Liver (tissue), 9 donors: ENCODE measurements around the gene CD81. TPM values are rescaled to one million over a fixed set of nuclear protein-coding genes. Genes with fewer than 3 reads are reported as not detected.

ENCODE experiments used
- DNase-seq: peaks from one replicate; pipeline ENCODE4 v3.0.0-alpha.2; 2017; ENCODE audit warnings: low spot score
- H3K27ac ChIP-seq, 2 donors: one replicate each; pipeline ENCODE4 v1.7.0; 2013; ENCODE audit warnings: inconsistent platforms in 2 of 2, low read length in 2 of 2, control low read depth in 1 of 2, low read depth in 1 of 2, mild to moderate bottlenecking in 1 of 2
- H3K27me3 ChIP-seq, 4 donors: one replicate each; pipeline versions ENCODE4 v1.6.1 to v1.7.0; 2013; ENCODE audit warnings: low read length in 3 of 4, inconsistent platforms in 1 of 4, mild to moderate bottlenecking in 1 of 4, moderate library complexity in 1 of 4; ENCODE audit not compliant: control insufficient read depth in 4 of 4, insufficient read depth in 4 of 4
- H3K36me3 ChIP-seq, 4 donors: one replicate each; pipeline versions ENCODE4 v1.6.1 to v1.7.0; 2013; ENCODE audit warnings: low read length in 3 of 4, mild to moderate bottlenecking in 3 of 4, low read depth in 1 of 4, moderate library complexity in 1 of 4; ENCODE audit not compliant: control insufficient read depth in 4 of 4, insufficient read depth in 3 of 4
- H3K4me1 ChIP-seq, 4 donors: one replicate each; pipeline versions ENCODE4 v1.6.1 to v1.7.0; 2013; ENCODE audit warnings: low read length in 3 of 4, mild to moderate bottlenecking in 3 of 4, moderate library complexity in 1 of 4; ENCODE audit not compliant: control insufficient read depth in 4 of 4, insufficient read depth in 4 of 4
- H3K4me3 ChIP-seq, 3 donors: one replicate each; pipeline versions ENCODE4 v1.6.1 to v1.7.0; 2013; ENCODE audit warnings: low read length in 3 of 3, control low read depth in 1 of 3, low read depth in 1 of 3, mild to moderate bottlenecking in 1 of 3
- H3K9ac ChIP-seq, 2 donors: one replicate each; pipeline ENCODE4 v1.7.0; 2013; ENCODE audit warnings: low read length in 2 of 2, mild to moderate bottlenecking in 2 of 2, moderate library complexity in 2 of 2, control low read depth in 1 of 2, low read depth in 1 of 2
- H3K9me3 ChIP-seq, 4 donors: one replicate each; pipeline versions ENCODE4 v1.6.1 to v1.7.0; 2013; ENCODE audit warnings: low read length in 3 of 4; ENCODE audit not compliant: control insufficient read depth in 4 of 4
- EGR1 ChIP-seq, 2 donors: IDR thresholded peaks; 2 replicates each; pipeline ENCODE4 v1.6.1; 2016 to 2018; ENCODE audit warnings: antibody characterized with exemption in 2 of 2, low read depth in 2 of 2
- FOXA1 ChIP-seq: IDR thresholded peaks from 2 replicates; pipeline ENCODE4 v1.6.1; 2016; ENCODE audit warnings: antibody characterized with exemption
- FOXA2 ChIP-seq: IDR thresholded peaks from 2 replicates; pipeline ENCODE4 v1.6.1; 2016; ENCODE audit warnings: antibody characterized with exemption
- GABPA ChIP-seq, 2 donors: IDR thresholded peaks in 1 of 2; conservative IDR thresholded peaks in 1 of 2; 2 replicates each; pipeline ENCODE4 v1.6.1; 2016; ENCODE audit warnings: antibody characterized with exemption in 2 of 2, mild to moderate bottlenecking in 1 of 2, moderate library complexity in 1 of 2
- HNF4A ChIP-seq, 2 donors: conservative IDR thresholded peaks; 2 replicates each; pipeline ENCODE4 v1.6.1; 2016; ENCODE audit warnings: antibody characterized with exemption in 2 of 2, mild to moderate bottlenecking in 2 of 2
- HNF4G ChIP-seq: IDR thresholded peaks from 2 replicates; pipeline ENCODE4 v1.6.1; 2016; ENCODE audit warnings: antibody characterized with exemption
- JUND ChIP-seq, 2 donors: IDR thresholded peaks; 2 replicates each; pipeline ENCODE4 v1.6.1; 2016; ENCODE audit warnings: antibody characterized with exemption in 2 of 2
- NR2F2 ChIP-seq: IDR thresholded peaks from 2 replicates; pipeline ENCODE4 v1.6.1; 2016; ENCODE audit warnings: antibody characterized with exemption
- RAD21 ChIP-seq, 2 donors: IDR thresholded peaks; 2 replicates each; pipeline ENCODE4 v1.6.1; 2016; ENCODE audit warnings: antibody characterized with exemption in 2 of 2, mild to moderate bottlenecking in 2 of 2
- RXRA ChIP-seq, 2 donors: IDR thresholded peaks; 2 replicates each; pipeline ENCODE4 v1.6.1; 2017 to 2018; ENCODE audit warnings: antibody characterized with exemption in 2 of 2, mild to moderate bottlenecking in 1 of 2
- SP1 ChIP-seq: IDR thresholded peaks from 2 replicates; pipeline ENCODE4 v1.6.1; 2018; ENCODE audit warnings: antibody characterized with exemption, mild to moderate bottlenecking
- TAF1 ChIP-seq: conservative IDR thresholded peaks from 2 replicates; pipeline ENCODE4 v1.6.1; 2016; ENCODE audit warnings: antibody characterized with exemption, mild to moderate bottlenecking
- YY1 ChIP-seq: IDR thresholded peaks from 2 replicates; pipeline ENCODE4 v1.6.1; 2016; ENCODE audit warnings: antibody characterized with exemption, mild to moderate bottlenecking
- WGBS: extraction: QIAGEN DNeasy Blood & Tissue Kit; methylation state at CpG from one replicate; pipeline ENCODE4 v1.1.7; 2013; 5-methylcytosine and 5-hydroxymethylcytosine counted together
- polyA plus RNA-seq, 2 donors: library from polyadenylated mRNA; stranded (reverse) in 1 of 2; unstranded in 1 of 2; fragments of 200-250 nt in 1 of 2; fragments of >200 nt in 1 of 2; fragmentation: Nextera tagmentation in 1 of 2; extraction: Ambion mirVana in 1 of 2; gene quantifications; one replicate each; pipeline versions ENCODE4 v1.2.1 to v1.2.3, GENCODE V29; 2013 to 2015
- total RNA-seq, 2 donors: library from RNA; depleted of rRNA; stranded (reverse); fragments of >200 nt; gene quantifications; one replicate each; pipeline ENCODE4 v1.2.3, GENCODE V29; 2014
- TF ChIP-seq, protein P1 (sequence below): IDR thresholded peaks from 2 replicates; pipeline ENCODE4 v1.6.1; 2016; ENCODE audit warnings: antibody characterized with exemption
- TF ChIP-seq, protein P2 (sequence below): IDR thresholded peaks from 2 replicates; pipeline ENCODE4 v1.6.1; 2016; ENCODE audit warnings: antibody characterized with exemption
- TF ChIP-seq, protein P3 (sequence below): fragments of 150-350 bp; IDR thresholded peaks from 2 replicates; pipeline ENCODE4 v1.5.1; 2017; ENCODE audit warnings: improper control_type of control experiment, low read depth, low read length; ENCODE audit not compliant: missing input control
- TF ChIP-seq, protein P4 (sequence below): IDR thresholded peaks from 2 replicates; pipeline ENCODE4 v1.6.1; 2016; ENCODE audit warnings: antibody characterized with exemption
- donor health status: healthy.
- donor health status: healthy.
- donor health status: healthy.
- donor health status: healthy.
- donor health status: healthy.

CD81 gene
- total and polyA plus RNA-seq, 4 donors: 76.9 to 712 (median 164) TPM

DNA sequence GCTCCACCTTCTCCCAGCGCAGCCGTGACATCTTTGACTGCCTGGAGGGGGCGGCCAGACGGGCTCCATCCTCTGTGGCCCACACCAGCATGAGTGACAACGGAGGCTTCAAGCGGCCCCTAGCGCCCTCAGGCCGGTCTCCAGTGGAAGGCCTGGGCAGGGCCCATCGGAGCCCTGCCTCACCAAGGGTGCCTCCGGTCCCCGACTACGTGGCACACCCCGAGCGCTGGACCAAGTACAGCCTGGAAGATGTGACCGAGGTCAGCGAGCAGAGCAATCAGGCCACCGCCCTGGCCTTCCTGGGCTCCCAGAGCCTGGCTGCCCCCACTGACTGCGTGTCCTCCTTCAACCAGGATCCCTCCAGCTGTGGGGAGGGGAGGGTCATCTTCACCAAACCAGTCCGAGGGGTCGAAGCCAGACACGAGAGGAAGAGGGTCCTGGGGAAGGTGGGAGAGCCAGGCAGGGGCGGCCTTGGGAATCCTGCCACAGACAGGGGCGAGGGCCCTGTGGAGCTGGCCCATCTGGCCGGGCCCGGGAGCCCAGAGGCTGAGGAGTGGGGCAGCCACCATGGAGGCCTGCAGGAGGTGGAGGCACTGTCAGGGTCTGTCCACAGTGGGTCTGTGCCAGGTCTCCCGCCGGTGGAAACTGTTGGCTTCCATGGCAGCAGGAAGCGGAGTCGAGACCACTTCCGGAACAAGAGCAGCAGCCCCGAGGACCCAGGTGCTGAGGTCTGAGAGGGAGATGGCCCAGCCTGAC, 26.0 kb downstream of the CD81 start (continued):
- TF ChIP-seq EGR1 (IDR thresholded peaks at IDR 0.05; ENCODE audit: low read depth in 2 of 2) (no peak), YY1 (no peak)
- TF ChIP-seq, protein P1, sequence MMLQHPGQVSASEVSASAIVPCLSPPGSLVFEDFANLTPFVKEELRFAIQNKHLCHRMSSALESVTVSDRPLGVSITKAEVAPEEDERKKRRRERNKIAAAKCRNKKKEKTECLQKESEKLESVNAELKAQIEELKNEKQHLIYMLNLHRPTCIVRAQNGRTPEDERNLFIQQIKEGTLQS: no peak

DNA sequence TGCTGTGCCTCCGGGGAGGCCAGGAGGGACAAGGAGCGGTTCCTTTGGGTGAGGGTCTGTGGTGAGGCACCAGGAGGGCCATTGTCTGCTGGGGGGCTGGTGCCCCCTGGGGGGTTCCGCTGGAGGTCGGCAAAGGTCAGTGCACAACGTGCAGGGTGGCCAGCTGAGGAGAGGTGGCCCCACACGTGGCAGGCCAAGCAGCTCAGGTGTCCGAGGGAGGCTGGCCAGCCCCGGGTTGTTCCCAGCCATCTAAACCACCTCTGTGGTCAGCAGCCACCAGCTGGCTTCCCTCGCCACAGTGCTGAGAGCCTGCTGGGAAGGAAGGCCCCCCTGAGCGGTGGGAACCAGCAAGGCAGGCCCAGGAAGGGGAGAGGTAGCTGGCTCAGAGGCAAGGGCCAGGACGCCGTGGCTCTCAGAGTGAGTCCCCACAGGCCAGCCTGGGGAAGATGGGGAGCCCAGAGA, 27.7 kb downstream of the CD81 start:
- peaks cover 4 to 16% (median 14%) of the 10 kb centered on the region in 4 donors for H3K4me1 ChIP-seq
- DNase-seq: no peak
- TF ChIP-seq FOXA2 (no peak), RAD21 (IDR thresholded peaks at IDR 0.05) (no peak), HNF4A (conservative IDR thresholded peaks at IDR 0.05) (no peak), RXRA (IDR thresholded peaks at IDR 0.05) (no peak), HNF4G (no peak), JUND (IDR thresholded peaks at IDR 0.05) (no peak), FOXA1 (no peak), SP1 (no peak), TAF1 (no peak), YY1 (no peak), NR2F2 (no peak)
- TF ChIP-seq, protein P2, sequence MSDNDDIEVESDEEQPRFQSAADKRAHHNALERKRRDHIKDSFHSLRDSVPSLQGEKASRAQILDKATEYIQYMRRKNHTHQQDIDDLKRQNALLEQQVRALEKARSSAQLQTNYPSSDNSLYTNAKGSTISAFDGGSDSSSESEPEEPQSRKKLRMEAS: no peak
- TF ChIP-seq, protein P3, sequence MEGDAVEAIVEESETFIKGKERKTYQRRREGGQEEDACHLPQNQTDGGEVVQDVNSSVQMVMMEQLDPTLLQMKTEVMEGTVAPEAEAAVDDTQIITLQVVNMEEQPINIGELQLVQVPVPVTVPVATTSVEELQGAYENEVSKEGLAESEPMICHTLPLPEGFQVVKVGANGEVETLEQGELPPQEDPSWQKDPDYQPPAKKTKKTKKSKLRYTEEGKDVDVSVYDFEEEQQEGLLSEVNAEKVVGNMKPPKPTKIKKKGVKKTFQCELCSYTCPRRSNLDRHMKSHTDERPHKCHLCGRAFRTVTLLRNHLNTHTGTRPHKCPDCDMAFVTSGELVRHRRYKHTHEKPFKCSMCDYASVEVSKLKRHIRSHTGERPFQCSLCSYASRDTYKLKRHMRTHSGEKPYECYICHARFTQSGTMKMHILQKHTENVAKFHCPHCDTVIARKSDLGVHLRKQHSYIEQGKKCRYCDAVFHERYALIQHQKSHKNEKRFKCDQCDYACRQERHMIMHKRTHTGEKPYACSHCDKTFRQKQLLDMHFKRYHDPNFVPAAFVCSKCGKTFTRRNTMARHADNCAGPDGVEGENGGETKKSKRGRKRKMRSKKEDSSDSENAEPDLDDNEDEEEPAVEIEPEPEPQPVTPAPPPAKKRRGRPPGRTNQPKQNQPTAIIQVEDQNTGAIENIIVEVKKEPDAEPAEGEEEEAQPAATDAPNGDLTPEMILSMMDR: no peak
- TF ChIP-seq, protein P4, sequence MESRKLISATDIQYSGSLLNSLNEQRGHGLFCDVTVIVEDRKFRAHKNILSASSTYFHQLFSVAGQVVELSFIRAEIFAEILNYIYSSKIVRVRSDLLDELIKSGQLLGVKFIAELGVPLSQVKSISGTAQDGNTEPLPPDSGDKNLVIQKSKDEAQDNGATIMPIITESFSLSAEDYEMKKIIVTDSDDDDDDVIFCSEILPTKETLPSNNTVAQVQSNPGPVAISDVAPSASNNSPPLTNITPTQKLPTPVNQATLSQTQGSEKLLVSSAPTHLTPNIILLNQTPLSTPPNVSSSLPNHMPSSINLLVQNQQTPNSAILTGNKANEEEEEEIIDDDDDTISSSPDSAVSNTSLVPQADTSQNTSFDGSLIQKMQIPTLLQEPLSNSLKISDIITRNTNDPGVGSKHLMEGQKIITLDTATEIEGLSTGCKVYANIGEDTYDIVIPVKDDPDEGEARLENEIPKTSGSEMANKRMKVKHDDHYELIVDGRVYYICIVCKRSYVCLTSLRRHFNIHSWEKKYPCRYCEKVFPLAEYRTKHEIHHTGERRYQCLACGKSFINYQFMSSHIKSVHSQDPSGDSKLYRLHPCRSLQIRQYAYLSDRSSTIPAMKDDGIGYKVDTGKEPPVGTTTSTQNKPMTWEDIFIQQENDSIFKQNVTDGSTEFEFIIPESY: no peak
- TF ChIP-seq, protein P1: no peak
- H3K27me3 ChIP-seq: no peaks in the 10 kb centered on the region
- peaks cover 0 to 17% (median 5%) of the 10 kb centered on the region in 4 donors for H3K36me3 ChIP-seq
- WGBS: 78% methylated on average over 12 of the region's 12 CpGs
- no peak overlapping the region for H3K9ac ChIP-seq
- H3K9me3 ChIP-seq: no peaks in the 10 kb centered on the region
- H3K27ac ChIP-seq: no peak overlapping the region
- H3K4me3 ChIP-seq: no peak overlapping the region

DNA sequence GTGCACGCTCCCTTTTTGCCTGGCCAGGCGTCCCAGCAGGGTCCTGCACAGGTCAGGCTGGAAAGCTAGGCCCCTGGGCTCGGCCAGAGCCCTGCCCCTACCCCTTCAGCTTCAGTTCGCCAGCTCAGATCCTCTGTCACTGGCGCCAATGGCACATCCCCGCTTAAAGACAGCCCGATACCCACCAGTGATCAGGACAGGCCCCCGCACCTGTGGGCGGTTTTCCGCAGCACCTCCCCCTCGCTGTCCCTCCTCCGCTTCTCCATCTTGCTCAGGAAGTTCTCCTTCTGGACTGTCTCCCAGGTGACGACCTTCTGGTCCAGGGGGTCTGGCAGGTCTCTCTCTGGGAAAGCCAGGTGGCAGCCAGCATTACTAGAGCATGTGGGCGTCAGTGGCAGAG, 29.3 kb downstream of the CD81 start:
- Histone ChIP-seq H3K4me3 (no peak overlapping the region), H3K9me3 (no peaks in the 10 kb centered on the region), H3K36me3 (peaks cover 0 to 17% (median 5%) of the 10 kb centered on the region in 4 donors), H3K9ac (no peak overlapping the region), H3K27me3 (no peaks in the 10 kb centered on the region), H3K4me1 (peaks cover 3 to 10% (median 9%) of the 10 kb centered on the region in 4 donors), H3K27ac (no peak overlapping the region)
- 90% methylated on average over 14 of the region's 14 CpGs for WGBS
- no peak for DNase-seq
- TF ChIP-seq TAF1 (no peak), FOXA1 (no peak), RAD21 (IDR thresholded peaks at IDR 0.05) (no peak), GABPA (IDR thresholded peaks at IDR 0.05 in 1 of 2, conservative IDR thresholded peaks at IDR 0.05 in 1 of 2) (no peak)
- TF ChIP-seq, protein P1: no peak
- TF ChIP-seq, protein P4: no peak
- TF ChIP-seq, protein P2: no peak
